H1 (cell line): ENCODE measurements around the gene SLC35F3. TPM values are rescaled to one million over a fixed set of nuclear protein-coding genes. Genes with fewer than 3 reads are reported as not detected.

ENCODE experiments used
- CTCF ChIA-PET: fragments of 300-600 bp; sonication (Branson Sonifier 250); formaldehyde crosslinking; loops from one replicate; lab custom pipeline; 2021; ENCODE audit not compliant: partially characterized antibody; lab: Charles Lee
- POLR2A ChIA-PET: fragments of 300-600 bp; sonication (Branson Sonifier 250); formaldehyde crosslinking; loops from one replicate; lab custom pipeline; 2021; ENCODE audit warnings: inconsistent platforms; ENCODE audit not compliant: partially characterized antibody; lab: Charles Lee
- DNase-seq, 2 experiments: peaks; one replicate each; pipeline versions ENCODE4 v3.0.0 to v3.0.0-alpha.2; 2010 to 2022; ENCODE audit warnings: low spot score in 2 of 2, low read depth in 1 of 2, mixed read lengths in 1 of 2
- FAIRE-seq: peaks from 2 replicates; lab custom pipeline; 2011; peaks lifted over from hg19 to GRCh38; lab: Jason Lieb, UNC
- H2AFZ ChIP-seq: 2 replicates; pipeline ENCODE4 v1.8.1; 2012; ENCODE audit warnings: low read length, inconsistent platforms
- H2AK5ac ChIP-seq: 2 replicates; pipeline ENCODE4 v1.6.1; 2013; ENCODE audit warnings: low read depth, low read length
- H2BK120ac ChIP-seq: replicated peaks from 2 replicates; pipeline ENCODE3; 2013; ENCODE audit warnings: low read depth, low read length, inconsistent platforms
- H2BK12ac ChIP-seq: 2 replicates; pipeline ENCODE4 v1.6.1; 2013; ENCODE audit warnings: low read depth, low read length
- H2BK15ac ChIP-seq: 2 replicates; pipeline ENCODE4 v1.6.1; 2013; ENCODE audit warnings: low read length
- H2BK20ac ChIP-seq: 2 replicates; pipeline ENCODE4 v1.6.1; 2013; ENCODE audit warnings: low read length
- H2BK5ac ChIP-seq: 2 replicates; pipeline ENCODE4 v1.6.1; 2013; ENCODE audit warnings: low read depth, low read length
- H3K14ac ChIP-seq: 2 replicates; pipeline ENCODE4 v1.6.1; 2013; ENCODE audit warnings: inconsistent platforms; ENCODE audit not compliant: insufficient read length
- H3K18ac ChIP-seq: 2 replicates; pipeline ENCODE4 v1.6.1; 2013; ENCODE audit warnings: low read length; ENCODE audit errors: extremely low read depth
- H3K23ac ChIP-seq: 2 replicates; pipeline ENCODE4 v1.6.1; 2013; ENCODE audit warnings: inconsistent platforms; ENCODE audit not compliant: insufficient read length
- H3K23me2 ChIP-seq: 2 replicates; pipeline ENCODE4 v1.6.1; 2013; ENCODE audit warnings: low read depth, low read length
- H3K27ac ChIP-seq: 2 replicates; pipeline ENCODE4 v1.6.1; 2011; ENCODE audit warnings: low read depth, low read length, inconsistent platforms
- H3K27me3 ChIP-seq, 4 experiments: replicated peaks in 1 of 4; 1 replicate in 1 of 4; 2 replicates in 3 of 4; pipeline versions ENCODE4 v1.6.1 to v1.8.1; 2011 to 2013; ENCODE audit warnings: low read length in 3 of 4, mild to moderate bottlenecking in 3 of 4, inconsistent platforms in 2 of 4, mixed read lengths in 2 of 4, moderate library complexity in 1 of 4; ENCODE audit not compliant: control insufficient read depth in 3 of 4, insufficient read depth in 3 of 4; ENCODE audit errors: extremely low read depth in 1 of 4
- H3K36me3 ChIP-seq, 4 experiments: 2 replicates each; pipeline versions ENCODE4 v1.6.1 to v1.8.1; 2011 to 2013; ENCODE audit warnings: mild to moderate bottlenecking in 4 of 4, low read length in 3 of 4, moderate library complexity in 2 of 4, control low read depth in 1 of 4, inconsistent platforms in 1 of 4; ENCODE audit not compliant: insufficient read depth in 4 of 4, control insufficient read depth in 2 of 4
- H3K4ac ChIP-seq: replicated peaks from 2 replicates; pipeline ENCODE3; 2013; ENCODE audit warnings: low read length, low read depth, mixed read lengths, inconsistent platforms; ENCODE audit not compliant: insufficient read length
- H3K4me1 ChIP-seq, 4 experiments: replicated peaks in 1 of 4; 1 replicate in 1 of 4; 2 replicates in 3 of 4; pipeline versions ENCODE4 v1.6.1 to v1.8.1; 2011 to 2013; ENCODE audit warnings: low read length in 3 of 4, inconsistent platforms in 2 of 4, mixed read lengths in 1 of 4; ENCODE audit not compliant: insufficient read depth in 4 of 4, control insufficient read depth in 3 of 4
- H3K4me2 ChIP-seq, 2 experiments: 2 replicates each; pipeline versions ENCODE4 v1.6.1 to v1.8.1; 2011 to 2013; ENCODE audit warnings: low read depth in 2 of 2, low read length in 2 of 2, control low read depth in 1 of 2, inconsistent platforms in 1 of 2, mild to moderate bottlenecking in 1 of 2; ENCODE audit not compliant: insufficient read depth in 1 of 2
- H3K4me3 ChIP-seq, 4 experiments: fragments of 200-600, 300-600 bp in 1 of 4; sonication (generic), shearing (Covaris generic), sonication (Bioruptor Twin) in 1 of 4; 2 replicates each; pipeline versions ENCODE4 v1.5.1 to v1.8.1; 2011 to 2016; ENCODE audit warnings: low read length in 4 of 4, low read depth in 3 of 4, control low read depth in 2 of 4, inconsistent platforms in 2 of 4, mild to moderate bottlenecking in 2 of 4, mixed read lengths in 1 of 4, moderate library complexity in 1 of 4; ENCODE audit not compliant: insufficient read depth in 2 of 4; ENCODE audit errors: extremely low read depth in 1 of 4
- H3K56ac ChIP-seq: replicated peaks from 2 replicates; pipeline ENCODE3; 2013; ENCODE audit warnings: low read depth, mild to moderate bottlenecking, mixed read lengths, low read length, inconsistent platforms; ENCODE audit not compliant: insufficient read length
- H3K79me1 ChIP-seq: 2 replicates; pipeline ENCODE4 v1.6.1; 2013; ENCODE audit warnings: low read depth, low read length, control low read depth
- H3K79me2 ChIP-seq, 2 experiments: 2 replicates each; pipeline versions ENCODE4 v1.6.1 to v1.8.1; 2012 to 2013; ENCODE audit warnings: low read length in 2 of 2, mild to moderate bottlenecking in 2 of 2, inconsistent platforms in 1 of 2; ENCODE audit not compliant: insufficient read depth in 2 of 2, control insufficient read depth in 1 of 2
- H3K9ac ChIP-seq, 4 experiments: replicated peaks in 1 of 4; 1 replicate in 1 of 4; 2 replicates in 3 of 4; pipeline versions ENCODE4 v1.6.1 to v1.8.1; 2011 to 2013; ENCODE audit warnings: low read depth in 3 of 4, low read length in 3 of 4, control low read depth in 2 of 4, mild to moderate bottlenecking in 2 of 4, moderate library complexity in 2 of 4, inconsistent platforms in 1 of 4; ENCODE audit errors: extremely low read depth in 1 of 4
- H3K9me3 ChIP-seq, 2 experiments: 2 replicates each; pipeline versions ENCODE4 v1.6.1 to v1.8.1; 2012 to 2013; ENCODE audit warnings: mild to moderate bottlenecking in 2 of 2, moderate library complexity in 2 of 2, control low read depth in 1 of 2, inconsistent platforms in 1 of 2, low read depth in 1 of 2, low read length in 1 of 2, mixed read lengths in 1 of 2; ENCODE audit not compliant: insufficient read depth in 2 of 2
- H4K20me1 ChIP-seq, 2 experiments: replicated peaks in 1 of 2; 2 replicates each; pipeline versions ENCODE3 to v1.8.1; 2011 to 2013; ENCODE audit warnings: inconsistent platforms in 2 of 2, low read length in 2 of 2, mild to moderate bottlenecking in 1 of 2; ENCODE audit not compliant: insufficient read depth in 2 of 2, control insufficient read depth in 1 of 2
- H4K5ac ChIP-seq: 2 replicates; pipeline ENCODE4 v1.6.1; 2013; ENCODE audit warnings: low read length, low read depth, mixed read lengths, inconsistent platforms; ENCODE audit not compliant: insufficient read length
- H4K8ac ChIP-seq: 2 replicates; pipeline ENCODE4 v1.8.0; 2013; ENCODE audit warnings: mild to moderate bottlenecking, moderate library complexity, low read length, inconsistent platforms; ENCODE audit not compliant: insufficient read depth; ENCODE audit errors: extremely low read depth
- H4K91ac ChIP-seq: replicated peaks from 2 replicates; pipeline ENCODE3; 2013; ENCODE audit warnings: low read length, mixed read lengths, inconsistent platforms; ENCODE audit not compliant: insufficient read length
- CBX5 ChIP-seq: fragments of 300-800, 300-1000 bp; sonication (generic); IDR thresholded peaks from 2 replicates; pipeline ENCODE4 v1.7.1; 2016; ENCODE audit warnings: antibody characterized with exemption, low read length, low read depth
- CEBPB ChIP-seq: IDR thresholded peaks from 2 replicates; pipeline ENCODE4 v1.6.1; 2012; ENCODE audit warnings: low read depth, low read length
- RFX5 ChIP-seq: IDR thresholded peaks from 2 replicates; pipeline ENCODE4 v1.6.1; 2011; ENCODE audit warnings: low read depth, low read length, improper control_type of control experiment, borderline replicate concordance
- SP4 ChIP-seq: IDR thresholded peaks from 2 replicates; pipeline ENCODE4 v1.6.1; 2012; ENCODE audit warnings: low read length, inconsistent platforms
- WGBS, 2 experiments: shearing (Covaris generic) in 1 of 2; methylation state at CpG; one replicate each; pipeline versions ENCODE4 v1.1.6 to v1.1.7; 2013 to 2015; ENCODE audit warnings: low lambda C conversion rate in 2 of 2, mixed read lengths in 2 of 2, inconsistent platforms in 1 of 2, low coverage in 1 of 2, missing lambda C conversion rate in 1 of 2; ENCODE audit not compliant: insufficient replicate concordance in 2 of 2, insufficient coverage in 1 of 2, insufficient read length in 1 of 2; ENCODE audit errors: extremely low coverage in 1 of 2, missing lambda C conversion rate in 1 of 2; 5-methylcytosine and 5-hydroxymethylcytosine counted together
- polyA plus RNA-seq, 7 experiments: library from polyadenylated mRNA; depleted of rRNA in 3 of 7; stranded (reverse) in 5 of 7; unstranded in 2 of 7; fragments of >200 nt in 5 of 7; fragments of 200-250 nt in 2 of 7; gene quantifications; 1 replicate in 5 of 7; 2 replicates in 1 of 7; 4 replicates in 1 of 7; pipeline versions ENCODE4 v1.2.1 to v1.2.3, GENCODE V29; 2011 to 2013; ENCODE audit warnings: missing spikeins in 2 of 7, mixed read lengths in 2 of 7
- total RNA-seq: library from RNA; stranded (reverse); fragmentation: NEBNext Ultra II Directional; extraction: Animal tissue kit (Norgen Biotek cat#: 25700); gene quantifications from 2 replicates; pipeline ENCODE4 v1.2.1, GENCODE V29; 2021
- TF ChIP-seq, protein P1 (sequence below): IDR thresholded peaks from 2 replicates; pipeline ENCODE4 v1.6.1; 2012; ENCODE audit warnings: low read length, inconsistent platforms

SLC35F3 gene
- total and polyA plus RNA-seq, 2 of the 8 experiments (the other 6 are each of a cell fraction or from before 2014, with no cell fraction given) = 0.78 to 1.2 TPM

DNA sequence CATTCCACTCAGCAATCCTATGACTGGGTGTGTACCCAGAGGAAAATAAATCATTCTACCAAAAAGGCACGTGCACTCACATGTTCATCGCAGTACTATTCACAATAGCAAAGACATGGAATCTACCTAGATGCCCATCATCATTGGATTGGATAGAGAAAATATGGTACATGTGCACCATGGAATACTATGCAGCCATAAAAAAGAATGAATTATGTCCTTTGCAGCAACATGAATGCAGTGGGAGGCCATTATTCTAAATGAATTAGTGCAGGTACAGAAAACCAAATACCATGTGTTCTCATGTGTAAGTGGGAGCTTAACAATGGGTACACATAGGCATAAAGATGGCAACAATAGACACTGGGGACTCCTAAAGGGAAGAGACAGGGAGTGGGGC is 39.9 kb upstream of the SLC35F3 start:
- no peak for FAIRE-seq
- 90% methylated on average over 2 of the region's 2 CpGs; no CpG with 5 or more reads in 1 of the 2 experiments for WGBS, 2 experiments

More for the DNA sequence above, 39.9 kb upstream of the SLC35F3 start:
- no peaks in the 10 kb centered on the region for H3K79me1 ChIP-seq
- no peak overlapping the region for H3K14ac ChIP-seq
- no peaks in the 10 kb centered on the region for H3K23me2 ChIP-seq
- no peak overlapping the region for H3K18ac ChIP-seq
- no peak overlapping the region for H4K5ac ChIP-seq
- no peak overlapping the region for H3K56ac ChIP-seq
- H3K27me3 ChIP-seq = no peaks in the 10 kb centered on the region
- CTCF ChIA-PET = no interaction called here
- no peak overlapping the region for H2AFZ ChIP-seq
- no peak overlapping the region for H4K8ac ChIP-seq
- no peak overlapping the region for H2BK12ac ChIP-seq
- TF ChIP-seq, protein P1, sequence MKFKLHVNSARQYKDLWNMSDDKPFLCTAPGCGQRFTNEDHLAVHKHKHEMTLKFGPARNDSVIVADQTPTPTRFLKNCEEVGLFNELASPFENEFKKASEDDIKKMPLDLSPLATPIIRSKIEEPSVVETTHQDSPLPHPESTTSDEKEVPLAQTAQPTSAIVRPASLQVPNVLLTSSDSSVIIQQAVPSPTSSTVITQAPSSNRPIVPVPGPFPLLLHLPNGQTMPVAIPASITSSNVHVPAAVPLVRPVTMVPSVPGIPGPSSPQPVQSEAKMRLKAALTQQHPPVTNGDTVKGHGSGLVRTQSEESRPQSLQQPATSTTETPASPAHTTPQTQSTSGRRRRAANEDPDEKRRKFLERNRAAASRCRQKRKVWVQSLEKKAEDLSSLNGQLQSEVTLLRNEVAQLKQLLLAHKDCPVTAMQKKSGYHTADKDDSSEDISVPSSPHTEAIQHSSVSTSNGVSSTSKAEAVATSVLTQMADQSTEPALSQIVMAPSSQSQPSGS = no peak
- TF ChIP-seq CBX5 (no peak), RFX5 (no peak), SP4 (no peak), CEBPB (no peak)
- H2BK5ac ChIP-seq = no peak overlapping the region
- no peak overlapping the region for H2BK120ac ChIP-seq
- no peak overlapping the region for H3K27ac ChIP-seq
- no peak for DNase-seq
- POLR2A ChIA-PET = no interaction called here
- no peak overlapping the region for H2BK15ac ChIP-seq
- no peak overlapping the region for H3K4me3 ChIP-seq
- H4K91ac ChIP-seq = no peak overlapping the region
- H2BK20ac ChIP-seq = no peak overlapping the region
- no peak overlapping the region for H2AK5ac ChIP-seq
- H3K4me1 ChIP-seq = no peaks in the 10 kb centered on the region
- no peak overlapping the region for H3K9ac ChIP-seq
- no peak overlapping the region for H3K4ac ChIP-seq
- no peaks in the 10 kb centered on the region for H3K79me2 ChIP-seq
- H3K9me3 ChIP-seq = peaks cover 12 to 17% of the 10 kb centered on the region in 2 experiments; a peak in 3 of 4 replicates
- H4K20me1 ChIP-seq = no peaks in the 10 kb centered on the region
- no peak overlapping the region for H3K23ac ChIP-seq
- no peak overlapping the region for H3K4me2 ChIP-seq
- peaks cover 0 to 2% (median 0%) of the 10 kb centered on the region in 4 experiments; a peak in 1 of 8 replicates for H3K36me3 ChIP-seq
